Superior temporal gyrus (tissue), 1 donor: Measurements from ENCODE around the gene PSMB7.

Experiments used
- DNase-seq: peaks from one replicate; pipeline ENCODE4 v3.0.0-alpha.2; 2016; ENCODE audit errors: extremely low spot score

The PSMB7 gene

GRCh38 chr9:124357721-124358361 lies 57.4 kb downstream of the PSMB7 start:
- no peak for DNase-seq

- no peak for DNase-seq
These were observed 58.4 kb downstream of the PSMB7 start for GRCh38 chr9:124356745-124357390.

GRCh38 chr9:124355941-124356744 lies 59.1 kb downstream of the PSMB7 start:
- no peak for DNase-seq

GRCh38 chr9:124355039-124355940 lies 60.0 kb downstream of the PSMB7 start:
- DNase-seq: no peak

- DNase-seq: no peak
These were observed 60.8 kb downstream of the PSMB7 start for GRCh38 chr9:124354346-124355038.

- DNase-seq: no peak
These were observed 61.4 kb downstream of the PSMB7 start for GRCh38 chr9:124353811-124354274.

- DNase-seq: no peak
These were observed 62.0 kb downstream of the PSMB7 start for GRCh38 chr9:124353166-124353768.

- DNase-seq: peak; percentile 57
These were observed 62.6 kb downstream of the PSMB7 start for GRCh38 chr9:124352616-124353015.

- no peak for DNase-seq
These were observed 63.4 kb downstream of the PSMB7 start for GRCh38 chr9:124351672-124352468.

- DNase-seq: no peak
These were observed 64.6 kb downstream of the PSMB7 start for GRCh38 chr9:124350494-124351263.

GRCh38 chr9:124349675-124350493 lies 65.4 kb downstream of the PSMB7 start:
- DNase-seq: no peak

- no peak for DNase-seq
These were observed 66.0 kb downstream of the PSMB7 start for GRCh38 chr9:124349267-124349666.

GRCh38 chr9:124348831-124349230 lies 66.4 kb downstream of the PSMB7 start:
- no peak for DNase-seq

GRCh38 chr9:124348363-124348762 lies 66.9 kb downstream of the PSMB7 start:
- DNase-seq: no peak

- no peak for DNase-seq
These were observed 67.3 kb downstream of the PSMB7 start for GRCh38 chr9:124347968-124348358.

- DNase-seq: no peak
These were observed 67.9 kb downstream of the PSMB7 start for GRCh38 chr9:124347206-124347967.
